Spleen (tissue), 7 donors: ENCODE measurements around the gene PRRX2.

ENCODE experiments used
- POLR2A ChIP-seq, 3 donors: fragments of 450-650 bp; IDR thresholded peaks; one replicate each; pipeline ENCODE4 v1.5.1; 2017; ENCODE audit warnings: antibody characterized with exemption in 3 of 3, mild to moderate bottlenecking in 1 of 3
- POLR2AphosphoS5 ChIP-seq, 3 donors: sonication (generic); formaldehyde crosslinking; IDR thresholded peaks; one replicate each; pipeline ENCODE4 v1.5.1; 2017; ENCODE audit warnings: antibody characterized with exemption in 3 of 3
- TF ChIP-seq, protein P1 (sequence below), 11 experiments: fragments of 200-600 bp in 7 of 11; fragments of 450-650 bp in 4 of 11; sonication (generic) in 4 of 11; IDR thresholded peaks in 8 of 11; conservative IDR thresholded peaks in 3 of 11; 1 replicate in 7 of 11; 2 replicates in 4 of 11; pipeline versions ENCODE4 v1.4.0 to v1.8.0; 2016 to 2021; ENCODE audit warnings: antibody characterized with exemption in 11 of 11, inconsistent platforms in 4 of 11, mild to moderate bottlenecking in 1 of 11
- donor health status: DM: no; HTN: no; CAD: no; lungs with moderate emphysema.
- donor health status: DM: no; HTN: no; CAD: no.
- donor health status: DM: no; HTN: no; CAD: no.

DNA sequence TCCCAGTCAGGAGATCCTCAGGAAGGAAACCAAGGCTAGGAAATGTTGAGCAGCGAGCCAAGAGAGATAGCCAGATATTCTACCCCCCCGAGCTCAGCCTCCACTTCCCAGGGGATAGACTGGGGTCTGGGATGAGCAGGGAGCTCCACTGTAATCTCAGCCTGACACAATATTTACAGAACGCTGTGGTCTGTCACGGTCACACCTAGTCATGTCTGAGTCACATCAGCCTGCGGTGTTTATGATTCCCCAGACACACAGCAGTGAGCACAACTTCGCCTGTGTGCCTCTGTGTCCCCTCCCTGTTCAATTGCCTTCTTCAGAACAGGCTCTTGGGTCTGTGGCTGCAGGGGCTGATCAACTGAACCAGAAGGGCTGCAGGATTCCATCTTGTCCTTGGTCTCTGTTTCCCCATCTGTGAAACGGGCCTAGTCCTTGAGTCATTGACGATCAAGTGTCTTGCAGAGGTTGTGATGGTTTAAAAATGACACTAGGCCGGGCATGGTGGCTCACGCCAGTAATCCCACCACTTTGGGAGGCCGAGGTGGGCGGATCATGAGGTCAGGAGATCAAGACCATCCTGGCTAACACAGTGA lies 8.6 kb upstream of the PRRX2 start:
- TF ChIP-seq, protein P1, sequence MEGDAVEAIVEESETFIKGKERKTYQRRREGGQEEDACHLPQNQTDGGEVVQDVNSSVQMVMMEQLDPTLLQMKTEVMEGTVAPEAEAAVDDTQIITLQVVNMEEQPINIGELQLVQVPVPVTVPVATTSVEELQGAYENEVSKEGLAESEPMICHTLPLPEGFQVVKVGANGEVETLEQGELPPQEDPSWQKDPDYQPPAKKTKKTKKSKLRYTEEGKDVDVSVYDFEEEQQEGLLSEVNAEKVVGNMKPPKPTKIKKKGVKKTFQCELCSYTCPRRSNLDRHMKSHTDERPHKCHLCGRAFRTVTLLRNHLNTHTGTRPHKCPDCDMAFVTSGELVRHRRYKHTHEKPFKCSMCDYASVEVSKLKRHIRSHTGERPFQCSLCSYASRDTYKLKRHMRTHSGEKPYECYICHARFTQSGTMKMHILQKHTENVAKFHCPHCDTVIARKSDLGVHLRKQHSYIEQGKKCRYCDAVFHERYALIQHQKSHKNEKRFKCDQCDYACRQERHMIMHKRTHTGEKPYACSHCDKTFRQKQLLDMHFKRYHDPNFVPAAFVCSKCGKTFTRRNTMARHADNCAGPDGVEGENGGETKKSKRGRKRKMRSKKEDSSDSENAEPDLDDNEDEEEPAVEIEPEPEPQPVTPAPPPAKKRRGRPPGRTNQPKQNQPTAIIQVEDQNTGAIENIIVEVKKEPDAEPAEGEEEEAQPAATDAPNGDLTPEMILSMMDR (IDR thresholded peaks at IDR 0.05 in 8 of 11, conservative IDR thresholded peaks at IDR 0.05 in 3 of 11) = no peak
- TF ChIP-seq POLR2A (IDR thresholded peaks at IDR 0.05) = no peak
- no peak for TF ChIP-seq POLR2AphosphoS5 (IDR thresholded peaks at IDR 0.05)
